ENCODE results near the gene GPATCH4.
"Not testable (repeated sequence)": the region's sequence is repeated elsewhere in the genome, so short reads cannot be mapped to it uniquely, and the experiment has no call there.

The GPATCH4 gene

GRCh38 chr1:156601122-156601830, at the start of gene GPATCH4:
GPATCH4 (minus strand) TSS chr1:156601479.
- peak; percentile 88 for DNase-seq

- DNase-seq = no peak
These were observed 47.7 kb upstream of the GPATCH4 start for GRCh38 chr1:156648951-156649350.

- DNase-seq = no peak
These were observed 47.2 kb upstream of the GPATCH4 start for GRCh38 chr1:156648496-156648895.

- DNase-seq = no peak
These were observed 46.1 kb upstream of the GPATCH4 start for GRCh38 chr1:156647351-156647750.

- no peak for DNase-seq
These were observed 45.5 kb upstream of the GPATCH4 start for GRCh38 chr1:156646738-156647211.

- DNase-seq = no peak
These were observed 44.4 kb upstream of the GPATCH4 start for GRCh38 chr1:156645666-156646065.

GRCh38 chr1:156645056-156645455, 43.8 kb upstream of the GPATCH4 start:
- no peak for DNase-seq

GRCh38 chr1:156644640-156645039, 43.4 kb upstream of the GPATCH4 start:
- no peak for DNase-seq

GRCh38 chr1:156644146-156644545, 42.9 kb upstream of the GPATCH4 start:
- DNase-seq = no peak

GRCh38 chr1:156643778-156644092, 42.5 kb upstream of the GPATCH4 start:
- DNase-seq = peak; percentile 44

GRCh38 chr1:156643049-156643777, 41.9 kb upstream of the GPATCH4 start:
- DNase-seq = no peak

GRCh38 chr1:156642265-156643048, 41.2 kb upstream of the GPATCH4 start:
- DNase-seq = no peak

- no peak for DNase-seq
These were observed 40.5 kb upstream of the GPATCH4 start, which contains the start of gene BCAN for GRCh38 chr1:156641761-156642264. BCAN (plus strand) TSS chr1:156642117; CDS start chr1:156646055, 3,938 bp downstream.

GRCh38 chr1:156640842-156641706, 39.8 kb upstream of the GPATCH4 start:
- DNase-seq = no peak

- no peak for DNase-seq
These were observed 38.4 kb upstream of the GPATCH4 start for GRCh38 chr1:156639601-156640101.

GRCh38 chr1:156638189-156638985, 37.1 kb upstream of the GPATCH4 start:
- no peak for DNase-seq

GRCh38 chr1:156632355-156632754, 31.1 kb upstream of the GPATCH4 start:
- DNase-seq = no peak

GRCh38 chr1:156631152-156631551, 29.9 kb upstream of the GPATCH4 start:
- DNase-seq = not testable (repeated sequence)

GRCh38 chr1:156629823-156630449, 28.7 kb upstream of the GPATCH4 start:
- DNase-seq = no peak

GRCh38 chr1:156627313-156627880, 26.1 kb upstream of the GPATCH4 start:
- peak; percentile 69 for DNase-seq

Data from suppressor macrophage treated with lipopolysaccharide for 4 hours (primary cell).